CD4-positive, alpha-beta T cell treated with Interleukin-17A for 1 hour (primary cell): ENCODE measurements around the gene AIFM3.
"Not testable (repeated sequence)": the region's sequence is repeated elsewhere in the genome, so short reads cannot be mapped to it uniquely, and the experiment has no call there.

Experiments
- DNase-seq: peaks from one replicate; pipeline ENCODE4 v3.0.0-alpha.2; 2020

Gene AIFM3

DNA sequence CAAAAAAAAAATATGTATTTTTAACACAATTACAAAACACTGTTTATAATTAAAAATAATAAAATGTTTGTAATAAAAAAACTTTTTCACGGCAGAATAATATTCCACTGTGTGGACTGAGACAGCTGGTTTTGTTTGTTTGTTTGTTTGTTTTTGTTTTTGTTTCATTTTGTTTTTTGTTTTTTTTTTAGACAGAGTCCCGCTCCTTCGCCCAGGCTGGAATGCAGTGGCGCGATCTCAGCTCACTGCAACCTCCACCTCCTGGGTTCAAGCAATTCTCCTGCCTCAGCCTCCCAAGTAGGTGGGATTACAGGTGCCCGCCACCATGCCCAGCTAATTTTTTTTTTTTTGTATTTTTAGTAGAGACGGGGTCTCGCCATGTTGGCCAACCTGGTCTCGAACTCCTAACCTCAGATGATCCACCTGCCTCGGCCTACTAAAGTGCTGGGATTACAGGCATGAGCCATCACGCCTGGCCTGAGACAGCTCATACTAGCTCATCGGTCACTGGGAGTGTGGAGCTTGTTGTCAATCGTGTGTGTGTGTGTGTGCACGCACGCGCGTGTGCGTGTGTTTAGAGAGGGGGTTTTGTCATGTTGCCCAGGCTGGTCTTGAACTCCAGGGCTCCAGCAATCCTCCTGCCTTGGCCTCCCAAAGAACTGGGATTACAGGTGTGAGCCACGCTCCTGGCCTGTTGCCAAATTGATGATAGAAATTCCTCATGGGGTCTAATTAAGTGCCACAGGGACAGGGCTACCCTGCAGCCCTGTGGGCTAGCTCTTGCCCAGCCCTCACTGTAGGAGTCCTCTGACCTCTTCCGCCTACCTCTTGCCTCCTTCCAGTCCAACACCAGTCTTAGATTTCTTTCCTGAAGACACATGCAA is 7.2 kb upstream of the AIFM3 start:
- DNase-seq: no peak

DNA sequence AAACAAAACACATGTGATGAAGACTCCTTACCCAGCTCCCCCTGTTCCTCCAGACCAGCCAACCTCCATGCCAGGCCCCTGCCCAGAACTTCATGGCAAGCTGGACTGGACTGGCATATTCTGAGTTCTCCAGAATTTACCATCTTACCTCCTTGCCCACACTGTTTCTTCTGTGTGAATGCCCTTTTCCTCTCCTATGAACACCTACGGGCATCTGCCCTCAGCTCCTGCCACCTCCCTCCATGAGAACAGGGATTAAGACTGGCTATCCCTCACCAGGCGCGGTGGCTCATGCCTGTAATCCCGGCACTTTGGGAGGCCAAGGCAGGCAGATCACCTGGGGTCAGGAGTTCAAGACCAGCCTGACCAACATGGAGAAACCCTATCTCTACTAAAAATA is 6.4 kb upstream of the AIFM3 start:
- no peak for DNase-seq

DNA sequence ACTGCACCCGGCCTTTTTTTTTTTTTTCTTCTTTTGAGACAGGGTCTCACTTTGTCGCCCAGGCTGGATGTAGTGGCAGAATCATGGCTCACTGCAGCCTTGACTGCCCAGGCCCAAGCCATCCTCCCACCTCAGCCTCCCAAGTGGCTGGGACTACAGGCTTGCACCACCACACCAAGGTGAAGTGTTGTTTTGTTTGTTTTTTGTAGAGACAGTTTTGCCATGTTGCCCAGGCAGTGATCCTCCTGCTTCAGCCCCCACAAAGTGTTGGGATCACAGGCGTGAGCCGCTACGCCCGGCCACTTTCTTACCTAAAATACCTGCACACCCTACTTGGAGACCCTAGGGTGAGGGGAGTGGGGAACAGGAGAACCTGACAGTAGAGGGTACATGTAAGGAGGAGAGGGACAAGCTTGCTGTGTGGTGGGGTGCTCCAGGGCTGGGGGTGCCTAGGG is 4.5 kb upstream of the AIFM3 start:
- no peak for DNase-seq

DNA sequence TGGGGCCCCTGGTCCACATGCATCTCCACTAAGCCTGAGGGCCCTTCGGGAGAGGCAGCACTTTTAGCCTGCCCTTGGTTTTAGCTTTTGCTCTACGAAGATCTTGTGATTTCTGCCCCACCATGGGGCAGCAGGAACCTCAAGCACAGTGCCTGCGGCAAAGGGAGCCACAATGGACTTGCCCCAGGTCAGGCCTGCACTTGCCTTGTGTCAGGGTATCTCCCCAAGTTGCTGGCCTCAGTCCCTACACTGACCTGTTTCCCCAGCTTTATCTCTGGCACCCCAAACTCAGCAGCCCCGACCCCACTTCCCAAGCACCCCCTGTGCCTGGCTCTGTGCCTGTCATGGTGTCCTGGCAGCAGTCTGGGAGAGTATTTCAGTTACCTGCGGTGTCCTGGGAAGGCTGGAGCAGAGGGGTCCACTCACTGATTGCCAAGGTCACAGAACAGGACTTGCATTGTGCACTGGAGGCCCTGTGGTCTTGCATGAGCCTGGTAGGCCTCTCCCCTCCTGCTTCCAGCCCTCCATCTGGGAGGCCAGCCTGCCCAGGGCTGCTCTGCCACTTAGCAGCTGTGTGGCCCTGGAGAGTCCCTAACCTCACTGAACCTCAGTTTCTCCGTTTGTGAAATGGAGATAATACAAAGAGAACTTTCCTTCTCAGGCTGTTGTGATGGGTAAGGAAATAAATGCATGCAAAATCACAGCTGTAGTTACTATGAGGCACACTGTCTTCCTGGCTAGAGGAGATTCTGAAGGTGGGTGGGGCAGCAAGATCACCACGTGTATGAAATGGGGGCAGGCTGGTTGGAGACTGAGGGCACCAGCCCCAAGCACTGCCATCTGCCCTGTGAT is 3.6 kb upstream of the AIFM3 start:
- DNase-seq: no peak

- DNase-seq: no peak
Observed at GRCh38 chr22:20964090-20964798, 2.8 kb upstream of the AIFM3 start.

- no peak for DNase-seq
Observed at GRCh38 chr22:20964799-20965103, 2.3 kb upstream of the AIFM3 start.

DNA sequence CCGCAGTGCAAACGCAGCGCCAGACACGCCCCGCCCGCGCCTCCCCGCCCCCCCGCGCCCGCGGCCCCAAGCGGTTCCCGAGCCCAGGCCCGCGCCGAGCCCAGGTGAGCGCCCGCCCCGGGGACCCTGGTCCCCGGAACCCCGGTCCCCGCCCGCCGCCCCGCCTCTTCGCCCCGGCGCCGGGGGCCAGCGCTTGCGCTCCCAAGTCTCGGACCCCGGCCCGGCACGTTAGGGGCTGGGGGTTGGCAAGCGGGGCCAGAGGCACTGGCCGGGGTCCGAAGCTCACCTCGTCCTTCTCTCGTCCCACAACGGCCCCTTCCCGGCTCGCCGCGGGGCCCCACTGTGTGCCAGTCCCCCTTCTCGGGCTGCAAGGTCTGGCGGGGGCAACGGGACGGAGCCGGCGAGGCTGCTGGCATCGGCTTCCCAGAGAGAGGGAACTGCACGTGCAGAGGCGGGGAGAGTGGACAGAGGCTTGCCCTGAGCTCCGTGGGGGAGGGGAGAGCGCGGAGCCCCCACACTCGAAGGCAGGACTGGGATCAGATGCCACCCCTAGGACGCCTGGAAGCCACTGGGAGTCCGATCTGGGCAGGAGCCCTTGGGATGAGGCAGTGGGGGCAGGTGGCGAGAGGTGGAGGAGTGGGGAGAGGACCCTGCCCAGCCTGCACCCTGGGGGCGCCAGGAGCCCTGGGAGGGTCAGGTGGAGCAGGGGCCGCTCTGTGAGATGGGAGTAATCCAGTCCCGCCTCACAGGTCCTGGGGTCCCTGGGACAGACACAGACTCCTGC is 1.8 kb upstream of the AIFM3 start:
- DNase-seq: no peak

GRCh38 chr22:20965888-20966855 is 883 bp upstream of the AIFM3 start:
- DNase-seq: no peak

GRCh38 chr22:20967697-20968211 is 699 bp downstream of the AIFM3 start:
- no peak for DNase-seq

DNA sequence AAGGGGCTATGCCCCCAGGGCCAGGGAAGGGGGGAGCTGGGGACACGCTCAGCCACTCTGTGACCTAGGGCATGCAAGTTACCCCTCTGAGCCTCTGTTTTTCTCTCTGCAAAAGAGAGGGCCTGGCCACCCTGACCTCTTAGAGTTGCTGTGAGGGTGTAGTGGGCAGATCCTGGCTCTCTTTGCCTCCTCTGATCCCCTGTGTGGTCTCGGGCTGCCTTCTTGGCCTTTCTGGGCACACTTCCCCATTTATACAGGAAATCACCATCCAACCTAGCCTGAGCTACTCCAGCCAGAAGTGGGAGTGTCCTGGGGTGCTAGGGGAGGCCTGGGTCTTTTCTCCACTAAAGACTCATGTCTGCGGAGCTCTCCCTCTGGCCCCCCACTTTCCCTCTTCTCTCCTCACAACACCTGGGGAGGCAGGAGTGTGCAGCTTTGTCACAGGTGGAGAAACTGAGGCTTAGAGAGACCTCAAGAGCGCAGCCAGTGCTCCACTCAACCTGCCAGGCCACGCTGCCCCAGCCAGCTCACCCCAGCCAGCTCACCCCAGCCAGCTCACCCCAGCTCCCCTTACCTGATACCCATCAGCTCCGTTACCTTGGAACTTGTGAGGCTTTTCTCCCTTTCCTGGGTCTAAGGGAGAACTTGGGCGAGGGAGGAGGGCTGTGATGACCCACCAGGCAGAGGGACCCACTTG is 1.4 kb downstream of the AIFM3 start:
- no peak for DNase-seq

DNA sequence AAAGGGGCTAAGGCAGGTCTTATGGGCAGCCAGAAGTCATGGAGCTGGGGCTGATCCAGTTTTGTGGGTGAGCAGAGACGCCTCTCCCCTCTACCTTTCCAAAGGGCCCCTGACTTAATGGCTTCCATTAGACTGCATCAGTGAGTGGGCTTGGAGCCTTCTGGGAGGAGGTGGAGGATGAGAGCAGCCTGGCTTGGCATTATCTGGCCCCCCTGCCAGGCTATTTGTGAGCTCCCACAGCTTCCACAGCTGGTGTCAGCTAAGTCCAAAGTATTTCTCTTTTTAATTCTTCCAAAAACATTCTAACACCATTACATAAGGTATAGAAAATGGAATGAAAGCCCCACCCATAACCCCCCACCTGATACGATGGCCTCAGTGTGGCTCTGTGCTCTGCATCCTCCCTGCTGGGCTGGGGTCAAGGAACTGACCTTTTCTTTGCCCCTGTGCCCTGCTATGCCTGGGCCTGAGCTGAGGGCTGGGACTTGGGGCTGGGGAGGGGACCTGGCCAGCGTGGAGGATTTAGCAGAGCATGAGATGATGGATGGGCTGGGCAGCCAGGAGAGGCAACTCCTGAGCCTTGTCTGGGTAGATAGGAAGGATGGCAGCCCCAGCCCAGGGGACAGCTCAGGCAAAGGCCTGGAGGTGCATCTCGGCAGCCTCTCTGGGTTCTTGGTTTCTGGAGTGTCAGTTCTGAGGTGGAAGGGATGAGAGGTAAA is 4.0 kb downstream of the AIFM3 start:
- DNase-seq: no peak

- DNase-seq: not testable (repeated sequence)
Observed at GRCh38 chr22:20972014-20972694, 5.1 kb downstream of the AIFM3 start.

- DNase-seq: no peak
Observed at GRCh38 chr22:20972933-20973577, 6.0 kb downstream of the AIFM3 start.

- no peak for DNase-seq
Observed at GRCh38 chr22:20973634-20974286, 6.7 kb downstream of the AIFM3 start.

- no peak for DNase-seq
Observed at GRCh38 chr22:20974336-20974955, 7.4 kb downstream of the AIFM3 start.

DNA sequence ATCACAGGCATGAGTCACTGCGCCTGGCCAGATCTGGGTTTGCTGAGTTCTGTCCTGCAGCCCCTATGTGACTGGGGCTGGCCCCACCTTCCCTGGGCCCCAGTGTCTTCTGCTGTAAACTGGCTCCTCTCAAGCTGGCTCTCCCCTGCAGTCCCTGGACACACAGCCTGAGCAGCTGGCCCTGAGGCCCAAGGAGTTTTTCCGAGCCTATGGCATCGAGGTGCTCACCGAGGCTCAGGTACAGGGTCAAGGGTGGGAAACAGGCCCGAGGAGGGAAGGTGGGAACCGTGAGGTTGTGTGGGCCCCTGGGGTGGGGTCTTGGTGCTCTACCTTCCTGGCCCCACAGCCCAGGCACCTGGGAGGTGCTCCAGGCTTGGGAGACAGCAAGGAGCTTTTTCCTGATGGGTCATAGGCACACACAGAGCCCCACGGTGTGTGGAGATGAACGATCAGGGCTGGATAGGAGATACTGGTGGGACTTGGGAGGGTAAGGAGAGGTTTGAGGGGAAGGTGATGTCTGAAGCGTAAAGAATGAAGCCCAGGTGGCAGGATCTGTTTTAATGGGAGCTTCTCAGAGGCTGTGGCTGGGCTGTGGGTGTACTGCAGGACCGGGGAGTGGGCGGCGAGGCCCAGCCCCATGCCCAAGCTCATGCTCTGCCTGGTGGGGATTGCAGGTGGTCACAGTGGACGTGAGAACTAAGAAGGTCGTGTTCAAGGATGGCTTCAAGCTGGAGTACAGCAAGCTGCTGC is 8.7 kb downstream of the AIFM3 start:
- DNase-seq: no peak
